ENCODE measurements around the gene AVL9. TPM values are rescaled to one million over a fixed set of nuclear protein-coding genes. Genes with fewer than 3 reads are reported as not detected.
"Not testable (repeated sequence)": the region's sequence is repeated elsewhere in the genome, so short reads cannot be mapped to it uniquely, and the experiment has no call there.

AVL9 gene
- polyA plus RNA-seq (ENCODE audit: insufficient read length in 4 of 4) = 10 to 100 TPM; 24.5 to 30.3 (median 29.0) TPM

DNA sequence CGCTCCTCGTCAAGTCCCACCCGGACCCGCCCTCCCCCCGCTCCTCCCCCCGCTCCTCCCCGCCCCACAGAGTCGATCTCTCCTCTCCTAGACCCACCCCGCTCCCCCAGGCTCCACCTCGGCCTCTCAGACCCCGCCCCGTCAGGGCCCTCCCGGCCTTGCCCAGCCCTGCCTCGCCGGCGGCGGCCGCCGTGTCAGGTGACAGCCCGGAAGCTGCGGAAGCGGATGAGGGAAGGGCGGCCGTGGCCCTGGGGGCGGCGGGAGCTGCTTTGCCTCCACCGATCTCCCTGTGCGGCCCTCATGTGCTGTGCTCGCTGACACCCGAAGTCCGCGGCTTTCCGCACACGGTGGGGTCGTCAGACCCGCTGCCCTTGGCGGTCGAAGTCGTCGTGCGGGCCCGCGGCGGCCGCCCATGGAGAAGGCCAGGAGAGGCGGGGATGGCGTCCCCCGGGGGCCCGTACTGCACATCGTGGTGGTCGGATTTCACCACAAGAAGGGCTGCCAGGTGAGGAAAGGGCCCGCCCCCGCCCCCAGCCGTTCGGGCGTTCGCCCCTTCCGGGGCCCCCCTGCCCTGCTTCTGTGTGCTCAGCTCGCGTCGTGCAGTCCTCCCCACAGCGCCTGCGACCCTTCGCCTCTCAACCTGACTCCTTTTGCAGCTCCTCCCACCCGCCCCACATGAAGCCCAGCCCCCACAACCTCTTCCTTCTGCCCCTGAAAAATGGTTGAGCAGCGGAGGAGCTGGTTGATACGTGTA lies at the start of gene AVL9:
TSS of gene AVL9 (plus strand) at position 192 of the 754 bp plus-strand sequence. CDS start at position 413, 221 bp downstream.
- DNase-seq (ENCODE audit: low read depth in 4 of 4, low spot score in 3 of 4) = peak; percentile 86 to 93 (median 92)

DNA sequence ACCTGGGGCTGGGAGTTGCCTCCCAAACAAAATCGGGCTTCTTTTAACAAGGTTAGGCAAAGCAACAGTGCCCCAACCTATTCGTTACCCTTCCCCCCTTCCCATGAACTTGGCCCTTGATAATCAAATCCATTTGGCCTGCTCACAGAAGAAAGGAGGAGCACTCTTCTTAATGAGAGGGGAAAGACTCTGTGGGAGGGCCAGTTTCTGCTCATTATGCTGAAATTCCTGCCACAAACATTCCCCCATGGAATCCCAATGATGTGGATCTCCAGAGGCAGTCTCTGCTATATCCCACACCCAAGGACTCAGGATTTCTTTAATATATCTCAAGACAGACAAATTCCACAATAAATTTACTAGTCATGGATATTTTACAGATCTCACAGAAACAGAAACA lies 48.1 kb upstream of the AVL9 start:
- DNase-seq (ENCODE audit: low read depth in 4 of 4, low spot score in 3 of 4) = no peak

DNA sequence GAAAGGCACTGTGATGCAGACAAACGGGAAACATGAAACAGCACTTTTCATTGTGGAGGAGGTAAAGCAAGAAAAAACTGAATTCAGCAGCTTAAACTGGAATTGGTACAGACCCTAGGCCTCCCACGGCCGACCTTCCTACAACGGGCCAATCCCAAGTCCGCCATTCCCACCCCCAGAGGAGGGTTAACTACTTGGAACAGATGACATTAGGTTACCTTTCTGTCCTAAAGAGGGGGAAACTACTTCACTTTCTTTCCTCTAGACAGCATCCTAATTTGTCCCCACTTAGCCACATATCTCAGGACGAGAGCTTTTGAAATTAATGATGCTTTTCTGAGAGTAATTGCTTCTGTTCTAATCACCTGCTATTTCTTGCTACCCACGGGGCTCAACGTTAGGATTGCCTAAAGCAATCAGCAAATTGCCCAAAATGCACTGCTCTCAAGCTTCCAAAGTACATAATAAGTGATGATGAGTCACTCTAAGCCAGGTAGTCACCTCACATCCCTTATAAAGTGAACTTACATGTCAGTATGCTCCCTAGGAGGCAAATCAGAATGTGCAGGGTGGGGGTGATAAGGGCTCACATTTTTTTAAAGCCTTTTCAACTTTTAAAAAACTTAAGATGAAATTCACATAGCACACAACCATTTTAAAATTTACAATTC lies 41.8 kb upstream of the AVL9 start:
- no peak for DNase-seq (ENCODE audit: low read depth in 4 of 4, low spot score in 3 of 4)

DNA sequence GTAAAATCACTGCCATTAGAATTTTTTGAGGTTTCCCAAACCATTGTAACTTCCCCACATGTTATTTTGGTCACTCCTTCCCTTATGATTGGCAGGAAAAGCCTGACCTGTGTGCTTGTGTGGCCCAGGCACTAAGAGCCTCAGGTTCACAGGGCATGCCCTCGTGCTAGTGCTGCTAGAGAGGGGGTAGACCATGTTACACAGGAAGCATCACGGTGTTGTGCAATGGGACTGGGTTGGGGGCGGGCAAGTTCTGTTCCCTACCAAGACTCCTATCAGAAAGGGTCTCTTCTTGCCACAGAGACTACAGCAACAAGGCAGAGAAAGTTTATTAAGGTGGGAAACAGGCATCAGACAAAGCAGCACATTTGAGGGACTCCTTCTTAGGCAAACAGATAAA lies 37.3 kb upstream of the AVL9 start:
- DNase-seq (ENCODE audit: low read depth in 4 of 4, low spot score in 3 of 4) = no peak

DNA sequence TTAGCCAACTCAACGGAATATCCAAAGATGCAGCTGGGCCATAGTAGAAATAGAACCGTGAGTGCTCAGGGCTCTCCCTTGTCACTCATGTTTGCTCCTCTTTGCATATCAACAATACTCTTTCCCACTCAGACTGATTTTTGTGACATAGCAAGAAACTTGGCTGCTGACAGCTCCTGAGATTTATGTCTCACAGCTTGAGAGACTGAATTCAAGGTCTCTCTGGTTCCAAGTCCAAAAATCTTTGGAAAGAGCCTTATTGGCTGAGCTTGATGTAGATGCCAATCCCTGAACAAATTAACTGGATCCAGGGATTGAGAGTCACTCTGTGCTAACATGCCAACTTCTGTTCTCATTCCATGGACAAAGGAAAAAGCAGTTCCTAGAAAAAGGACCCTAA lies 35.5 kb upstream of the AVL9 start:
- no peak for DNase-seq (ENCODE audit: low read depth in 4 of 4, low spot score in 3 of 4)

DNA sequence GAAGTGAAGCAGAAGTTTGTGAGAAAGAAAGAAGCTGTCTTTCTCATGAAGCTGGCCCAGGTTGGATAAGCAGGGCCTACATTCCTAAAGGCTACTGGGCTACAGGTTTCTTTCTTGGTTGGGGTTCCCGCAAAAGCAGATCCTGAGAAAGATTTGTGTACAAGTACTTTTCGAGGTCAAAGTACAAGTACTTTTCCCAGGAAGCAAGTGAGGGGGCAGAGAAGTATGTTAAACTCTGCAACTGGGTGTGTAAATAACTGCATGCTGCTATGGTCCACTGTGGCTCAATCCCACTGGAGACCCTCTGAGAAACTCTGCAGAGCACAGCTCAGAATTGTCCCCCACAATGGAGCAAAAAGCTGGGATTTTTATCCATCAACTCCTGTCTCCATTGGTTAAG lies 33.8 kb upstream of the AVL9 start:
- no peak for DNase-seq (ENCODE audit: low read depth in 4 of 4, low spot score in 3 of 4)

DNA sequence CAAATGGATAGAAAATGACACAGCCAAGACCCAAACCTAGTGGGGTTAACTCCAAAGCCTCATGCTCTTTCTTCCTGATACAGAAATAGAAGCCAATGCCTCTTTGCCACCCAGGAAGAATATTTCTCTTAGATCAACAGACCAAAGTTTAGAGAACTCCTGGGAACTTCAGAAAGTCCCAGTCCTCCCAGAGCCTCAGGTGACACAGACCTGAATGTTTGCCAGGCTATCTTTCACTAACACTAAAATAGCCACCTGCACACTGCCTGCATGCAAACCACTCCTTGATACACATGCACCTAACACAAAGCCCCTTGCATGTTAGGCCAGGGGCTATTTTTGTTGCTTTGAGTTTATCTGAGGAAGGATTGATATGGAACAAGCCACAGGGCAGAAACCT lies 32.8 kb upstream of the AVL9 start:
- DNase-seq (ENCODE audit: low read depth in 4 of 4, low spot score in 3 of 4) = no peak

DNA sequence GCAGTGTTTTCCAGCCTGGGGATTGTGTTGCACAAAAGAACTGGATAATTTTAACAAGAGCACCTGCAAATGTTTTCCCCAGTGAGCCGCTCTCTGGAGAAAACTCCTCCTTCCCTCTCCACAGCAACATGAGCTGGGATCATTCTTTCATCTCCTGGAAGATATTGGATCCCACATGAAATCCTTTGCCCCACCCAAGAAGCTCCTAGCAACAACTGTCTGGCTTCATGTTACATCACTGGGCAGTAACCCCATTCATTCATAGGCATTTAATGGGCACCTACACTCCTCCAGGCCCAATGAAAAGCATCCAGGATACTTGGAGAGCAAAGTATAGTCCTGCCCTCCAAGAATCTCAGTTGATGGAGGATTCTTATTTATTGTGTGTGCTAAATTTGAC lies 32.3 kb upstream of the AVL9 start:
- DNase-seq (ENCODE audit: low read depth in 4 of 4, low spot score in 3 of 4) = no peak

DNA sequence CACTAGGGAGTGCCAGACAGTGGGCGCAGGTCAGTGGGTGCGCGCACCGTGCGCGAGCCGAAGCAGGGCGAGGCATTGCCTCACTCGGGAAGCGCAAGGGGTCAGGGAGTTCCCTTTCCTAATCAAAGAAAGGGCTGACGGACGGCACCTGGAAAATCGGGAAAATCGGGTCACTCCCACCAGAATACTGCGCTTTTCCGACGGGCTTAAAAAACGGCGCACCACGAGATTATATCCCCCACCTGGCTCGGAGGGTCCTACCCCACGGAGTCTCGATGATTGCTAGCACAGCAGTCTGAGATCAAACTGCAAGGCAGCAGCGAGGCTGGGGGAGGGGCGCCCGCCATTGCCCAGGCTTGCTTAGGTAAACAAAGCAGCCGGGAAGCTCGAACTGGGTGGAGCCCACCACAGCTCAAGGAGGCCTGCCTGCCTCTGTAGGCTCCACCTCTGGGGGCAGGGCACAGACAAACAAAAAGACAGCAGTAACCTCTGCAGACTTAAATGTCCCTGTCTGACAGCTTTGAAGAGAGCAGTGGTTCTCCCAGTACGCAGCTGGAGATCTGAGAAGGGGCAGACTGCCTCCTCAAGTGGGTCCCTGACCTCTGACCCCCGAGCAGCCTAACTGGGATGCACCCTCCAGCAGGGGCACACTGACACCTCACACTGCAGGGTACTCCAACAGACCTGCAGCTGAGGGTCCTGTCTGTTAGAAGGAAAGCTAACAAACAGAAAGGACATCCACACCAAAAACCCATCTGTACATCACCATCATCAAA lies 30.5 kb upstream of the AVL9 start:
- not testable (repeated sequence) for DNase-seq (ENCODE audit: low read depth in 4 of 4, low spot score in 3 of 4)

DNA sequence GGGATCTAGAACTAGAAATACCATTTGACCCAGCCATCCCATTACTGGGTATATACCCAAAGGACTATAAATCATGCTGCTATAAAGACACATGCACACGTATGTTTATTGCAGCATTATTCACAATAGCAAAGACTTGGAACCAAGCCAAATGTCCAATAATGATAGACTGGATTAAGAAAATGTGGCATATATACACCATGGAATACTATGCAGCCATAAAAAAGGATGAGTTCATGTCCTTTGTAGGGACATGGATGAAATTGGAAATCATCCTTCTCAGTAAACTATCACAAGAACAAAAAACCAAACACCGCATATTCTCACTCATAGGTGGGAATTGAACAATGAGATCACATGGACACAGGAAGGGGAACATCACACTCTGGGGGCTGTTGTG lies 25.3 kb upstream of the AVL9 start:
- not testable (repeated sequence) for DNase-seq (ENCODE audit: low read depth in 4 of 4, low spot score in 3 of 4)

DNA sequence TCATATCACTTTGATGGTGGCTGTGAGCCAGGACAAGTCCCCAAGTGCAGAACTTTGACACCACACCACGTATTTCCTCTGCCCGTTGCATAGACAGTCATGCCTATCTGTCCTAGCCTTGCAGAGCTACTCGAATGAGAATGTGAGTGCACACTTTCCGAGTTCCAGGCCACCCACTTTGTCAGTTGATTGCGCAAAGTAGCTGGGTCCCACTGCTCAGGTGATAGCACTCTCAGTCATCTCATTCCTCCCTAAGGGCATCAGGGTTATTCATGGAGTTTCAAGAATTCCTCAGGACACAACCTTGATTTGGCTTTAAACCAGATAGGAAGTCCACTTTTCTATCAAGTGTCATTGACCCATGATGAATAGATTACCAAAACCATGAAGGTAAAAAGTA lies 24.4 kb upstream of the AVL9 start:
- DNase-seq (ENCODE audit: low read depth in 4 of 4, low spot score in 3 of 4) = no peak

DNA sequence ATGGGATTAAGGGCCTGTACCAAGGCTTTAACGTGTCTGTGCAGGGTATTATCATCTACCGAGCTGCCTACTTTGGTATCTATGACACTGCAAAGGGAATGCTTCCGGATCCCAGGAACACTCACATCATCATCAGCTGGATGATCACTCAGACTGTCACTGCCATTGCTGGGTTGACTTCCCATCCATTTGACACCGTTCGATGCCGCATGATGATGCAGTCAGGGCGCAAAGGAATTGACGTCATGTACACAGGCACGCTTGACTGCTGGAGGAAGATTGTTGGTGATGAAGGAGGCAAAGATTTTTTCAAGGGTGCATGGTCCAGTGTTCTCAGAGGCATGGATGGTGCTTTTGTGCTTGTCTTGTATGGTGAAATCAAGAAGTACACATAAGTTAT lies 23.3 kb upstream of the AVL9 start:
- DNase-seq (ENCODE audit: low read depth in 4 of 4, low spot score in 3 of 4) = no peak

DNA sequence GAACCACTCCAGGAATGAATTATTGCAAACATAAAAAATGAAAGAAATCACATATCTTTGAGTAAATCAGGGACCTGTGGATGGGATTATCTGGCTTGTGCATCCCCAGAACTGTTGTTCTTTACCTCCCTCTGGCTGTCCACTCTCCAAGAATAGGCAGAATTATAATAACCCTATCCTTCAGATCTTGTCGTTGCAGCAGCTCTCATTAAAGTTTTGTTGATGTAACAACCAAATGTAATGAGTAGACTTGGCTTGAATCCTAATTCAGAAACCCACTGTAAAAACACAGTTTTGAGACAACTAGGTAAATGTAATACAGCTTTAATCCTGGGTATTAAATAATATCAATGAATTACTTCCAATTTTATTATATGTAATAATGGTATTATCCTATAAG lies 21.3 kb upstream of the AVL9 start:
- DNase-seq (ENCODE audit: low read depth in 4 of 4, low spot score in 3 of 4) = no peak

DNA sequence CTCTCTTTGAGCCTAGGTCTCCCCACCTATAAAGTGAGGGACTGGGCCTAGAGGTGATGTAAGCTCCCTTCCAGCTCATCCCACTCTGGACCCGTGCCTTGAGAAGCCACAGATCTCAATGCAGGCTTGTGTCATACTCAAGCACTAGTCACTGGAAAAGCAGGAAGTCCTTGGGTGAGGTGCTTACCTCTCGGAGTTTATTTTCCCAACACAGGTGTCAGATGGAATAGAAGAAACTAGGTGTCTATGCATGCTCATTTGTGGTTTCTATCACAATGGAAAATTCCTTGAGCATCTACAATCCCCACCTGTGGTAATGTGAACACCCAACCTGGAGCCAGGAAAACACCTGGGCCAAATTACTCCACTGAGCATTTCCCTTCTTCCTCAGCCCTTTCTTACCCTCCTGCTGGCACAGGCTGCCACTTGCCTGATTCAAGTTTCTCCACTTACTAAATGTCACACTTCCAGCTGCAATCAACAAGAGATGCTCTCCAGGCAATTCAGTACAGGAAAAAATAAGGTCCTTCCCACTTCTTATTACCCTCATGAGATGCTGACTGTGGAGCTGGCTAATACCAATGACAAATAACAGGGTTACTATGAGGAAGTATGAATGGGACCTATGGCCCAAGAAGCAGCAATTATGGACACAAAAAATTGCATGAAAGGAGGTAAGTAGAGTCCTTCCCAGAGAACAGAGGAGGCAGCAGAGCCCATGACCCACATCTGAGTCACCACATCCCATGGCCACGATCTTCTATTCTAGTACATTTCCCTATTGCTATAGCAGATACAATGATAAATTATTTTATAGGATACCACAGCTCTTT lies 18.3 kb upstream of the AVL9 start:
- no peak for DNase-seq (ENCODE audit: low read depth in 4 of 4, low spot score in 3 of 4)

DNA sequence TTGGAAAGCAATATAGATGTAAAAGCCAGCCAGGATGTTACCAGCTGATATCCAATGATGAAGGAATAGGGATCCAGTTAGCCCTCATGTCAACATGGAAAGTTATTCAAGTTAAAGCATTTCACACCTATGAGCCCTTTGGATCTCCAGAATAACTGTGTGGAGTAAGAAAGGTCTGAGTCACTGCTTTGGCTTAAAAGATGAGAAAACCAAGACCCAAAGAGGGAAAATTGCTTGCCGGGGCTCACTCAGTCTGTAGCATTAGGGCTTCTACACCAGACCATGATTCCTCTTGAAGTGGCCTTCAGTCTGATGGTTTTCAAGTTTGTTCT lies 17.7 kb upstream of the AVL9 start:
- no peak for DNase-seq (ENCODE audit: low read depth in 4 of 4, low spot score in 3 of 4)

DNA sequence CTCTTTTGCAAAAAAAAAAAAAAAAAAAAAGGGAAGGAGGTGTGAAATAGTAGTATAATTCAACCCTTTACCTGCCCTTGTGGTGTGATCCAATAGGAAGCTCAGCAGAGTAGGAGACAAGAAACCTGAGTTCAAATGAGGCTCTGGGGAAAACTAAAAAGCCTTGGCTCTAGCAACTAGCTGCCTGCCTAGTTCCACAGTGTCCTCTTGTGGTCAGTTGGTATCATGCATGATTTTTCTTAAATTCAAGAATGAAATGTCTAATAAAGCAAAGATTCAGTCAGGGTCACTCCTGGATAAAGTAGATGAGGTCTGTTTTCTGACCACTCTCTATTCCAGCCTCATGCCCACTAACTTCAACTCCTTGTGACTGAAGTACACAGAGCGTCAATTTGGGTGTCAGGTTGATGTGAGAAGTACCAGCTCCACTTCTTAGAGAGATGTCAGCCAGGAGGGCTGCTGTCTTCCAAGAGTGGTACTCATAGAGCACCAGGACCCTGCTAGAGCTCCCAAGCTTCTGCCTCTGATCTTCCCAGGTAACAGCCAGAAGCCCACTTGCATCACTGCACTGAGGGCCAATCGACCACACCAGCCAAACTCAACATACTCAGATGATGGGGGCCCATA lies 15.6 kb upstream of the AVL9 start:
- DNase-seq (ENCODE audit: low read depth in 4 of 4, low spot score in 3 of 4) = no peak

DNA sequence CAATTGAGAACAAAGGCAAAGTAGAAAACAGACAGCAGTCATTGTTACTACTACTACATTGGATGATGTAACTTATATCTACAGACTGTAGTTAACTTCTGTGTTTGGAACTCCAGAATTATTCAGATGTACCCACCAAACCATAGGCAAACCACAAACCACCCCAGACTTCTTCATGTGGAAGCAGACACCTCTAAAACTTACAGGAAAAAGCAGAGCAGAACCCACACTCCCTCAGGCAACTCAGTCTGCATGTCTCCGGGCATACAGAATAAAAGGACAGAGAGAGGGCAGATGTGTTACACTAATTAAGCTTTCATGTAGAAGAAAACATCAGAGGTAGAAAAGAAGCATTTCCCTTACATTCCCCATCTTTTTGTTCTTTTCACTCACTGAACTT lies 14.1 kb upstream of the AVL9 start:
- no peak for DNase-seq (ENCODE audit: low read depth in 4 of 4, low spot score in 3 of 4)

DNA sequence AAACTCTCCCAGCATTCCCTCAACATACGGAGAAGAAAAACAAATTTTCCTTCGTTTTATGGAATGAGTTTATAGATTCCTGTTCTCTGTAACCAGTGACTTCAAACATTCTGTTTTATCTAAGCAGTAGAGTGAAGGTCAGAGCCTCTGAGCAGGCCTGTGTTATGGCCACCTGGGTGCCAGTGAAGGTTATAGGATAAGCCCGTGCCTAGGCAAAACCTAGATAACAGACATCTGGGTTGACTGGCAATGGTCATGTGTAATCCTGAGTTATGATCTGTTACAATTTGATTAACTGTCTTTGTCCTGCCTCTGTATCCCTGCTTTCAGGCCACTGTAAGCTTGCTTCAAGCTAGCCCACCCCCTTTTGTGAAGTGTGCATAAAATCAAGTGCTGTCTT lies 13.4 kb upstream of the AVL9 start:
- DNase-seq (ENCODE audit: low read depth in 4 of 4, low spot score in 3 of 4) = no peak

DNA sequence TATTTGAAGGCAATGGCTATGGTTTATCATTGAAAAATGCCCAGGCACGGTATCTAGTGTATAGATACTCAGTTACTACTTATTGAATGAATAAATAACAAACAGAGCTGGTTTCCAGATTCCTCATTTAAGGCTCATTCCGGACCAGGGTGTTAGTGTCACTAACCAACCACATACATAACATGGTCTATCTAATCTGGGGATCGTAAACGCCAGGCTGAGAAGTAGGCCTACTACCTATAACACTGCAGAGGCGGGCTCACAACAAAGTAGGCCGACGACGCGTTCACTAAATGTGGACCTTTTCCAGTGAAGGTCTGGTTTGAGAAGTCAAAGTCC lies 5.5 kb upstream of the AVL9 start:
- DNase-seq (ENCODE audit: low read depth in 4 of 4, low spot score in 3 of 4) = no peak

DNA sequence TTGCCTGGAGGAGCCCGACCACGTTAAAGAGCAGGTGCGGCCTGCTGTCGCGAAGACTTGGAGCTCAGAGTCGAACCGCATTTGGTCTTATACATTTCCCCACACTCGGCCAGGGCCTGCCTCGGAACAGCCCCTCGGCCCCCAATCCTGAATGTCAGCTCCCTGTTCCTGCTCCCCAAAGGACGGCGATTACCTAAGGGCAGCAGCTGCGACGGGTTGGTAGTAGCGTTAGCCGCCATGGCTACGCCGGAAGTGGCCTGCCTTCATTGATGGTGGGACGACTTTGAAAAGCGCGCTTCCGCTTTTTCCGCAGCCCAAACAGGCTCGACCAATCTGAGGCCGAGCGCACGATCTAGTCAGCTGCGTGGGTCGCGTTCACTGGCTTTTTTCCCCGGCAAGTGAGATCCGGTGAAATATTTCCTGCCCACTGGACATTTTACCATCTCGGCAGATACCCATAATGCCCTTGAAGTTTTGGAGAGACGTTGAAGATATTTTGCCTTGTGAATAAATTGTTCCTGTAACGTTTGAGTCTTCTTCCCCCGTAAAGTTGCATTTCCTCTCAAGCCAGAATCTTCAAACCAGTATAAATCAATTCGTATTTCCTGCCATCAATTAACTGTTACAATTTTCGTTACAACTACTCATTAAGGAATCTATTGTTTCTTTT lies 5.0 kb upstream of the AVL9 start, which contains the start of gene LSM5:
TSS of gene LSM5 (minus strand) at position 254 of the 670 bp plus-strand sequence. CDS start at position 239, 15 bp downstream.
- peak; percentile 87 to 90 (median 89) for DNase-seq (ENCODE audit: low read depth in 4 of 4, low spot score in 3 of 4)
